GM21515 (cell line): Measurements from ENCODE around the gene DESI1.
A peak's percentile ranks its signal among the peaks of the same experiment; 100 is the strongest.
"Not testable (repeated sequence)": the region's sequence is repeated elsewhere in the genome, so short reads cannot be mapped to it uniquely, and the experiment has no call there.

Source experiments
- ATAC-seq: cut with Tn5 transposase; IDR thresholded peaks from one replicate; pipeline ENCODE4 v1.9.1; 2021; ENCODE audit not compliant: unreplicated experiment

DESI1 gene

DNA sequence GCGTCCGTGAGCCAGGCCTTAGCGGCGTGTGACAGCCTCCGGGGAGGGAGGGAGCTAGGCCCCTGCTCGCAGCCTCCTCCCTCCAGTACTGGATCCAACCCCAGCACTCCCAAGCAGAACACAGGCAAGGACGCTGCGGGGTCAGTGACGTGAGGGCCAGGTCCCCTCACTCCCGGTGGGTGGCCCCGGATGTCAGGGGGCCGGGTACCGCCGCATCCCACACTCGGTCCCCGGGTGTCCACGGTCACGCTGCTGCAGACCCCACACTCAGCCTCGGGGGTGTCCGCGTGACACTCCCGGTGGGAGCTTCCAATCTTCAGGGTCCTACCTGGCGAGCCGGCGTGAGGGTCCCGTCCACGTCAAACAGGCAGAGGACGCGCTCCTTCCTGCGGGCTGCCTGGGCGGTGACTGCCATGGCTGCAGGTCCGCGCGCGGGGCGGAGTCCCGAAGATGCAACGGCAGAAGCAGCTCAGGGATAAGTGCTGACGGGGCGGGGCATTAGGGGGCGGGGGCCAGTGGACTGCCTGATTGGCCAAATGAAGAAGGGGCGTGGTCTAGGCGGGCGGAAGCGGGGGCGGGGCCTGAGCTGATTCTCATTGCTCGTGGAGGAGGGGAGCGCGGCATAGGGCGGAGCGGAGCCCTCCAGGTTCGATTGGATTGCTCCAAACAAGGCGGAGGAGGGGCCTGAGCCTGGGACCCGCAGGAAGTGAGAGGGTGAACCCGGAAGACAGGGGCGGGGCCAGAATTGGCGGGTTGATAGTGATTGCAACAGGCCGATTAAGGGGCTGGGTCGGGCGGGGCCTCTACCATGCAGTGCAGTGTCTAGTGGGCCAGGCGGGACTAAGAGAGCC lies 31.2 kb downstream of the DESI1 start, which contains the start of gene PMM1:
Gene PMM1 (minus strand): TSS at position 450 of the 851 bp plus-strand sequence. CDS start 35 bp downstream, at position 415.
- ATAC-seq = peak; percentile 89

GRCh38 chr22:41587347-41587723 lies 33.5 kb downstream of the DESI1 start:
- no peak for ATAC-seq

DNA sequence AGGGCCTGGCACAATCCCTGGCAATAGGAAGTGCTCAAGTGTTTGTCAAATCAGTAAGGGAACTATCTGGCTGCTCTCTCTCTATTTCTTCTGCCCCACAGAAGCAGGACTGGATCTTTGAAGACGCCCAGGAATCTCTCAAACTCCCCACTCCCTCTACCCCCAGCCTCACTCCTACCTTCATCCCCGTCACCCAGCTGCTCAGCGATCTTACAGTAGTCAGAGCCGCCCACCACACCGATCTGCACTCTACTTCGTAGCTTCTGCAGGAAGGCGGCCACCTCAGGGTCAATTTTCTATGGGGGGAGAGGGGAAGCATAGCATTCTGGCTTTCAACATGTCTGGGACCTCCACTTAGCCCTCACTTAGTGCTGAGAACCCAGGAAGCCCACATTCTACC lies 34.9 kb downstream of the DESI1 start:
- ATAC-seq = no peak

- ATAC-seq = no peak
Measured at GRCh38 chr22:41584881-41585280, 36.0 kb downstream of the DESI1 start.

DNA sequence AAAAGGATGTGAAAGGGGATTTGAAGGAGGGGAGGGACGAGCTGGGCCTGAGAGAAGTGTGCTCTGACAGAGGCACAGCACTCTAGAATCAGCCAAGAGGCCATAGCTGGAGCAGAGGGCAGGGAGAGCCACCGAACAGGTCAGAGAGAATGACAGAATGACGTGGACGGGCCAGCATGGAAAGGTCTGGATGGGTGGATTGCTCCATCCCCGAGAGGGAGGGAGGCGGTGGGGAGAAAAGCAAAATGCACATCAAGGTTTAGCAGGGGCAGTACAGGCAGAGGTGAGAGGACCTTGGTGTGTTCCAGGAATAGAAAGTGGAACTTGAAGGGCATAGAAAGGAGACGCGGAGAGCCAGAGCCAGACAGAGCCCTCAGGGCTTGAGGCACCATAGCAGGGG lies 38.1 kb downstream of the DESI1 start:
- no peak for ATAC-seq

DNA sequence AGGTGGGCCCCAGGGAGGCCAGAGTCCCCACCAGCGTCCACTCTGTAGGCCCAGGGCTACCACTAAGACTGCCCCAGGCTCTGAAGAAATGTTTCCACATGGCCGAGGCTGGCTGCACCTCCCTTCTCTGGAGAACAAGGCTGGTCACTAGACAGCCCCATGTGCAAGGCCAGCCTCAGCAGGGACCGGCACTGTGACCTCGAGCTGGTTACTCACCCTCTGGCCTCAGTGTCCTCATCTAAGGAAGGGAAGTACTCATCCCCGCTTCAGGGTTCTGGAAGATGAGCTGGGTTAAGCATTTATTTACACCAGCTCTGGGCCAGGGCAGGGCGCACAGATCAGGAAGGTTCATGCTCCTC lies 40.9 kb downstream of the DESI1 start:
- no peak for ATAC-seq

- no peak for ATAC-seq
Measured at GRCh38 chr22:41579297-41579996, 41.4 kb downstream of the DESI1 start.

- no peak for ATAC-seq
Measured at GRCh38 chr22:41578818-41579217, 42.0 kb downstream of the DESI1 start.

DNA sequence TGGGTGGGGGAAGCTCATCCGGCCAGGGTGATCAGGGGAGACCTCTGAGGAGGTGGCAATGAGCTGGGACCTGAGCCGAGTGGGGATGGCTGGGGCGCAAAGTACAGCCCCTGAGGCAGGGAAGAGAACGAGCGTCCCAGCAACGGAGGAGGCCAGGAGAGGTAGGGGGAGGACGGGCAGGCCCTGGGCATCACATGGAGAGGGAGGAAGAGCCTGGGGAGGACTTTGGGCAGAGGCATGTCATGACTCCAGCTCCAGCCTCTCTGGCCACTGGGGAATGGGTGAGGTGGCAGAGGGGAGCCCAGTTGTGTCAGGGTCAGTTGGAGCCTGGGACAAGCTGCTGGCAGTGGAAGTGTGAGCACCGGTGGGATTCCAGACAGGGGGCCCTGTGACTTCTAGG lies 42.7 kb downstream of the DESI1 start:
- ATAC-seq = no peak

DNA sequence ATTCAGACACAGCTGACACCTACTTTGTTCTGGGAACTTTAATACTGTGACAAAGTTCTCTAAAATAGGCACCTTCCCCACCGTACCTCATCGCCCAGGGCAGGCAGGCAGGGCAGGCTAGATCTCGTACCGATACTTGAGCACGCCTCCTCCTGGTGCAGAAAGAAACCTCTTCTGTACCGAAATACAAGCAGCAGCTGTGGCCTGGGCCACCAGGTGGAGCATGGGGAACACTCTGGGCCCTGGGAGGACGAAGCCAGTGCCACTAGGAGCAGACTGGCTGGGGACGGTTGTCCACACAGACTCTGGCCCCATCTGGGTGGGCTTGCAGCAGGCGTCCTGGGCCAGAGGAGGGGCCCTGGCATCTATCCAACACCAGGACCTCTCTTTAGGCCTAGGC lies 44.0 kb downstream of the DESI1 start:
- no peak for ATAC-seq

- ATAC-seq = no peak
Measured at GRCh38 chr22:41575533-41575932, 45.3 kb downstream of the DESI1 start.

DNA sequence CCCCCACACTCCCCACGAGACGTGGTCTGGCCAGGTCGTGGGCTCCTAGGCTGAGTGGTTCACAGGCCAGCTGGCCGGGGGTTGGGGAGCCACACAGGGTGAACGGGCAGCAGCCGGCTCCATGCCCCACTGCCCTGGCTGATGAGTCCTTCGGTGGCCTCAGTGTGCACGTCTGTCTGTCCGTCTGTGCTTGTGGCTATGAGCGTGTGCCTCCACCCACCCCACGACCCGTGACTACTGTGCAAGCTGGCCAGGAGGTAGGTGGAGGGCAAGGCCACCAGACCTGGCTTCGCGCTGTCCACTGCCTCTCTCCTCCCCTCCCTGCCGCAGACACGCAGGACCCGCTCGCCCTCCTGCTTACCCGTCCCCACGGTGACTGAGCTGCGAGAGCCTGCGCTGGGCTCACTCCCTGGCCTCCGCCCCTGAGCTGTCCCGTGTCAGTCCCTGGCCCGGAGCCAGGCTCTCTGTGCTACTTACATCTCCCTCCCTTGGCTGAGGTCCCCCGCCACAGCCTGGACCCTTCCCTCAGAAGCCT lies 45.9 kb downstream of the DESI1 start:
- no peak for ATAC-seq

DNA sequence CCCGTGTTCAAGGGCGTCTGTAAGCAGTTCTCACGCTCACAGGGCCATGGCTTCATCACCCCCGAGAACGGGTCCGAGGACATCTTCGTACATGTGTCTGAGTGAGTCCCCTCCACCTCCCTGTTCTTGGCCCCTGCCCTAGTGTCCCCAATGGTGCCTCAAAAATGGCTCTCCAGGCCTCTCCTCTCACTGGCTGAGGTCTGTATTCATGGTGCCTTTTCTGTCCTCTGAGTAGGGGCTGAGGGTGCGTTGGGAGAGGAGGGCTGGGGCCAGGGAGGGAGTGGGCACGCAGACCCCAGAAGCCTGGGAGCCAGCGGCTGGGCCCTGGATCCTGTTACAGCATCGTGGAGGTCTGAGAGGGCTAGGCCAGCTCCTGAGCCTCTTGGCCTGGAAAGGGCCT lies 47.2 kb downstream of the DESI1 start:
- ATAC-seq = no peak

GRCh38 chr22:41572305-41572704 lies 48.5 kb downstream of the DESI1 start:
- ATAC-seq = not testable (repeated sequence)

GRCh38 chr22:41571786-41572185 lies 49.1 kb downstream of the DESI1 start:
- no peak for ATAC-seq

DNA sequence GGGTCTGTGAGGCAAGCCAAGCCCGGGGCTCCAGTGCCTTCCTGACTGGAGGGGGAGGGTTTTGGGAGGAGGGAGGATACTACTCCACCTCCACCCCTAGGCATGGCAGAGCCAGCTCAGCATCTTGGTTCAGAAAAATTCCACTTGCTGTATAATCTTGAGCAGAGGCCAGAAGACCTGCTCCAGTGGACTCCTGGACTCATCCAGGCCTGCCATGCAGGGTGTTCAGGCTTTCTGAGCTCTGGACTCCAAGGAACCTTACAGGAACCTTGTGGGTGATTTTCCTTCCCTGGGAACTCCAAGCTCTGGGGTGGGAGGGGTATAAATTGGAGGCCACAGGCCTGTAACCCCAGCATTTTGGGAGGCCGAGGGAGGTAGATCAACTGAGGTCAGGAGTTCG lies 50.6 kb downstream of the DESI1 start:
- ATAC-seq = no peak

GRCh38 chr22:41568811-41569210 lies 52.0 kb downstream of the DESI1 start:
- no peak for ATAC-seq

DNA sequence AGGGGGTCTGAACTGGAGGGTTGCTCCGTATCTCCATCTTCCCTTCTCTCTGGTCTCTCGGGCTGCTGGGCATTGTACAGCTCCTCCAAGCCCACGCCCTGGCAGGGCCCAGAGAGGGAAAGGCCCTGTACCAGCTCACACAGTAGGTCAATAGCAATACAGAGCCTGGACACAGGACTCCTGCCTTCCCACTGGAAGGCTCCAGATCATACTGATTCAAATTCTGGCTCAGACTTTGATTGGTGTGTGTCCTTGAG lies 53.4 kb downstream of the DESI1 start:
- ATAC-seq = no peak

GRCh38 chr22:41565403-41566054 lies 55.3 kb downstream of the DESI1 start:
- ATAC-seq = no peak

DNA sequence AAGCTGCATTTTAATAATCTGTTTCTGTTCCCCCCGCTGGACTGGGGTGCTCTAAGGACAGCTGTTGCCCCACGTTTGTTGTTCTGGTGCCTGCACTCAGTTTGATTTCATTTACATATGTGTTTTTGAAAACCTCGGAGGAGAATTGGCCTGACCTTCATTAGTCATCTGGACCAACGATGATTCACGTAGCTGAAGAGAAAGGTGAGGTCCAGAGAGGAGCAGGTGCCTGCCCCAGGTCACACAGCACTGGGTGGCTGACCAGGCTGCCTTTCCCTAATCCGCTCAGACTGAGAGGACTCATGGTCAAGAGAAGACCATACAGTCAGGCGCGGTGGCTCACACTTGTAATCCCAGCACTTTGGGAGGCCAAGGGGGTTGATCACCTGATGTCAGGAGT lies 56.3 kb downstream of the DESI1 start:
- no peak for ATAC-seq

DNA sequence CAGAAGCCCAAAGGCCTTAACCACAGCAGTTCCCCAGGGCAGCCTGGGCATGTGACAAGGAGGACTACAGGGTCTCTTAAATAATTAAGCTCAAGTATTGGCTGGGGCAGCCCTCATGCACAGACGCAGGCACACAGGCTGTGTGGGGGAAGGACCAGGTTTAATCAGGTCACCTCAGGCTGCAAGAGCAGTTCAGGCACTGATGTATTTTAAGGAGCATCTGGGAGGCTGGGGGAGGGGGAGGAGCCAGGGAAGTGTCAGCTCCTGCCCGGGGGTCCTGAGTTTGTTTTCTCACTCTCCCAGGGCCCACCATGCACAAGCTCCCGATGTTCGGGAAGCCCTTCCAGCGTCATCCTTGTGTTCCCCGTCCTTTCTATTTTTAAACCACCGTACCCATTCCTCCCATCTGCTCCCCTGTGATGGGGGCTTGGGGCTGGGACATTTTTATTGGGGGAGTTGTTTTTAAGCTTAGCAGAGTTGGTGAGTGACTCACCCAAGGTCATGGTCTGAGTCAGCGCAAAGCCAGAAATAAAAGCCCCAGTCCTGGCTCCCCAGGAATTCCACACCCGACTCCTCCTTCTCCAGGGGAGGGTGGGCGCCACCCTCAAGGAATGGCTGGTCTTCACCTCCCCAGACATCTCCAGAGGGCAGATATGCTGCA lies 57.7 kb downstream of the DESI1 start:
- no peak for ATAC-seq
